ENCODE results near the gene CYP2S1.

DNA sequence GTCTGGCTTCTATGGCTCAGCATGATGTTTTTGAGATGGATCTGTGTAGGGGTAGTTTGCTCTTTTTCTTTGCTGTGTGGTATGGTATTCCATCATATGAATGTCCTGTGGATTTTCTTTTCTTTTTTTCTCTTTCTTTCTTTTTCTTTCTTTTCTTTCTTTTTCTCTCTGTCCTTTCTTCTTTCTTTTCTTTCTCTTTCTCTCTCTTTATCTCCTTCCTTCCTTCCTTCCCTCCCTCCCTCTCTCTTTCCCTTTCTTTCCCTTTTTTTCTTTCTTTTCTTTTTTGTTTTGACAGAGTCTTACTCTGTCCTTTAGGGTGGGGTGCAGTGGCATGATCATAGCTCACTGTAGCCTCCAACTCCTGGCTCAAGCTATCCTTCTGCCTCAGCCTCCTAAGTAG, 62.2 kb downstream of the CYP2S1 start:
- TF ChIP-seq, protein P1, sequence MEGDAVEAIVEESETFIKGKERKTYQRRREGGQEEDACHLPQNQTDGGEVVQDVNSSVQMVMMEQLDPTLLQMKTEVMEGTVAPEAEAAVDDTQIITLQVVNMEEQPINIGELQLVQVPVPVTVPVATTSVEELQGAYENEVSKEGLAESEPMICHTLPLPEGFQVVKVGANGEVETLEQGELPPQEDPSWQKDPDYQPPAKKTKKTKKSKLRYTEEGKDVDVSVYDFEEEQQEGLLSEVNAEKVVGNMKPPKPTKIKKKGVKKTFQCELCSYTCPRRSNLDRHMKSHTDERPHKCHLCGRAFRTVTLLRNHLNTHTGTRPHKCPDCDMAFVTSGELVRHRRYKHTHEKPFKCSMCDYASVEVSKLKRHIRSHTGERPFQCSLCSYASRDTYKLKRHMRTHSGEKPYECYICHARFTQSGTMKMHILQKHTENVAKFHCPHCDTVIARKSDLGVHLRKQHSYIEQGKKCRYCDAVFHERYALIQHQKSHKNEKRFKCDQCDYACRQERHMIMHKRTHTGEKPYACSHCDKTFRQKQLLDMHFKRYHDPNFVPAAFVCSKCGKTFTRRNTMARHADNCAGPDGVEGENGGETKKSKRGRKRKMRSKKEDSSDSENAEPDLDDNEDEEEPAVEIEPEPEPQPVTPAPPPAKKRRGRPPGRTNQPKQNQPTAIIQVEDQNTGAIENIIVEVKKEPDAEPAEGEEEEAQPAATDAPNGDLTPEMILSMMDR (conservative IDR thresholded peaks at IDR 0.05) = no peak
- TF ChIP-seq EZH2 (IDR thresholded peaks at IDR 0.05; ENCODE audit: low read depth) = no peak

All from PC-9 (cell line).